SK-MEL-5 (cell line): Measurements from ENCODE around the gene DTX1. TPM values are rescaled to one million over a fixed set of nuclear protein-coding genes. Genes with fewer than 3 reads are reported as not detected.

Experiments used
- DNase-seq: peaks from one replicate; pipeline ENCODE4 v3.0.0-alpha.2; 2016; ENCODE audit warnings: low read depth, low spot score
- in situ Hi-C: cut with HindIII; loops from 2 replicates; pipeline ENCODE4 v1.10.0; 2016; ENCODE audit warnings: low sequenced_read_pairs, high pct_unique_total_duplicates, low pct_unique_long_range_greater_than_20kb
- total RNA-seq: library from RNA; depleted of rRNA; stranded (reverse); fragments of >200 nt; shearing (Covaris generic); gene quantifications from 2 replicates; pipeline ENCODE4 v1.2.3, GENCODE V29; 2014

Gene DTX1
- total RNA-seq, 1 experiment from 2014 or later, result 0.95 TPM

DNA sequence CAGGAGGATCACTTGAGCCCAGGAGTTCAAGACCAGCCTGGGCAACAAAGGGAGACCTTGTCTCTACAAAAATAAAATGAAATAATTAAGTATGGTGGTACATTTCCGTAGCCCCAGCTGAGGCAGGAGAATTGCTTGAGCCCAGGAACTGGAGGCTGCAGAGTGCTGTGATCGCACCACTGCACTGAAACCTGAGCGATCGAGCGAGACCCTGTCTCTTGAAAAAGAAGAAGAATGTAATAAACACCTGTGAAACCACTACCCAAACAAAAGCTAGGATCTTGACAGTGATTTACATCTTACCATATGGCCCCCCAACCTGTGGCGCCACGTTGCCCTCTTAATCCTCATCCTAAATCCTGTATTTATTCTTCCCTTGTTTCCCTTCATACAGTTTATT is 5.7 kb upstream of the DTX1 start:
- DNase-seq, result no peak
- in situ Hi-C loops, result no loop called here

DNA sequence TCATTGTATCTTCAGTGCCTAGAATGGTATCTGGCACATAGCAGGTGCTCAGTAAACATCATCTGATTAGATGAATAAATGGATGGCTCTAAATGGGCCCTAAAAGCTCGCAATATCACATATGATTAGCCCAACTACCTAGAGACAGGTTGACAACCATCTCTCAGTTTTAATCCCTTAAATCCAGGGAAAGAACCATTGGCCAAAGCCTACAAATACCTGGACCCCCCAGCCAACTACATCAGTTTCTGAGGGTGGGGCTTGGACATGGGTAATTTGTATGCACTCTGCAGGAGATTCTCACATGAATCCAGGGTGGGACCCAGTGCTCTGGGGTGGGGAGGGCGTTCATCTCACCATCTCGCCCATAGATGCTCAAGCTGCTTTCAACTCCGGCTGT is 4.8 kb upstream of the DTX1 start:
- in situ Hi-C loops, result no loop called here
- DNase-seq, result no peak

DNA sequence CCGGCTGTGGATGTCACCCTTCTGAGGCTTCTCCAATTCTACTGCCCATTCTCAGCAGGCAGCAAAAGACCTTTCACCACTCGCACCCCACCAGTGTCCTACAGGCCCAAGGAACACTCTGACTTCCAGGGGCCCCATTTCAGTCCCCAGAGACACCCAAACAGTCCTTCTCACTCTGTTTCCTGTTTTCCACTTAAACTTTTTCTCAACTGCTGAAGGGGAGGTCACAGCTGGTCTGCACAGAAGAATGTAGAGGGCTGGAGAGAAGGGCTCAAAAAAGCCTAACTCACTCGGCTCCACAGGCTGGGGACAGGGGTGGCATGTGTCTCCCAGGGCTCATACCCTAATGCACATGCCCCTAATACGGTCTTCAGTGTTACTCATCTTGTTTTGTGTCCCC is 4.2 kb upstream of the DTX1 start:
- DNase-seq, result no peak
- in situ Hi-C loops, result no loop called here

DNA sequence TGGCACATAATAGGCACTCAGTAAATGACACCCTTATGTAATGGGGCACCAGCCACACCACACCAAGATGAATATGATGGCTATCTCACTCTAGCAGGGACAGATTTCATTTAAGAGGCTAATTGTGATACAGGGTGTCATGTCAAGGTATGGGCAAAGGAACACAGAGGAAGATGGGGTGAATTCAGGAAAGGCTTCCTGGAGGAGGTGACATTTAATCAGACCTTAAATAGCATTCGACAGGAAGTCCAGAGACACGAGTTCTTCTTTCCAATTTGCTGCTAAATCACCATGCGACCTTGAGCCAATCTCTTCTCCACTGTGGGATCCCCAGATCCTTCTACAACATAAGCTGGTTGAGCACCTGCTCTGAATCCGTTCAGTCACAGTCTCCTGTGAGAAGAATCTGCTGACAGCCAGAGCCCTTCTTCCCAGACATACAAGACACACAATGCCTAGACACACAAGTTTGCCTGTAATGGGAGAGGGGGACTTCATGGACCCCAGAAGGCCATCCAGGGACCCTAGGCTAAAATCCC is 1.5 kb upstream of the DTX1 start:
- no peak for DNase-seq
- in situ Hi-C loops, result no loop called here

DNA sequence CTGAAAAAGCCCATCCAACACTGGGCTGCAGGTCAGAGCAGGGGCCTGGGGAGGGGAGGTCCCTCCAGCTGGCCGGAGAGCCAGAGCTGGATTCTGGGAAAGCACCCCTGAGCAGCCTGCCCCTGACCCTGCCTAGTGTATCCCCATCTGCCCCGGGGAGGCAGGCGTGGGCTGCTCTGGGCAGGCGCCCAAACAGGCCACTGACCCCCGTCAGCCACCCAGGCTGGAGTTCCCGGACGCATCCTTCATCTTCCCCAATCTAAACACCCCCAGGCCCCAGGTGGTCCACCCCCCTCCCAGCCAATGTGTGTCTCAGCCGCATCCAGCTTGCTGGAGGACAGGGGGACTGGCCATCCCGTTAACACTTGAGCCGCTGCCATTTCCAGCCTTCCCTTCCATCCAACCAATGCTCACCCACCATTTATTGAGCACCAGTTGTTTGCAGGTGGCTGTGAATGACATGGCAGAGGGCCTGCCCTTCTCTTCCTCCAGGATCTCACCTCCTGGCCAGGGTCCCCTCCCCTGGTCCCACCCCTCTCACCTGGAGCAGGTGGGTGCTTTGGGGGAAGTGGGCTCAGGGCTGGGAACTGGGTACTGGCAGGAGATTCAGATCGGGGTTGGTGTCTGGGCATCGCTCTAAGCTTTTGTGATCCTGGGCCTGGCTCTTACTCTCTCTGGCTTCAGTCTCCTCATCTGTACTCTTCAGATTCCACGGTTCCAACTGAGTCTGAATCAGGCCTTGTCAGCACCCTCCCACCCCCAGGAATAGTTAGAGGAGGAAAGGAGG is 743 bp upstream of the DTX1 start:
- in situ Hi-C loops, result no loop called here
- no peak for DNase-seq

DNA sequence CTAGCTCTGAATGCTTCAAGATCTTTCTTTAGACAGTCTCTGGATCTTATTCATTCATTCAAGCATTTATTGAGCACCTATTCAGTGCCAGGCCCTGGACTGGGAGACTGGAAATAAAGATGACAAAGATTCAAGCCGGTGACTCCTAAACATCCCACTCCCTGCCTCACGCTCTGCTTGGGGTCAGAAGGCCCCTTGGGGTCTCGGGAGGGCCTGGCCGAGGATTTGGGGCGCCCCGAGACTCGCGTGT is 224 bp upstream of the DTX1 start:
- no peak for DNase-seq
- in situ Hi-C loops, result no loop called here

DNA sequence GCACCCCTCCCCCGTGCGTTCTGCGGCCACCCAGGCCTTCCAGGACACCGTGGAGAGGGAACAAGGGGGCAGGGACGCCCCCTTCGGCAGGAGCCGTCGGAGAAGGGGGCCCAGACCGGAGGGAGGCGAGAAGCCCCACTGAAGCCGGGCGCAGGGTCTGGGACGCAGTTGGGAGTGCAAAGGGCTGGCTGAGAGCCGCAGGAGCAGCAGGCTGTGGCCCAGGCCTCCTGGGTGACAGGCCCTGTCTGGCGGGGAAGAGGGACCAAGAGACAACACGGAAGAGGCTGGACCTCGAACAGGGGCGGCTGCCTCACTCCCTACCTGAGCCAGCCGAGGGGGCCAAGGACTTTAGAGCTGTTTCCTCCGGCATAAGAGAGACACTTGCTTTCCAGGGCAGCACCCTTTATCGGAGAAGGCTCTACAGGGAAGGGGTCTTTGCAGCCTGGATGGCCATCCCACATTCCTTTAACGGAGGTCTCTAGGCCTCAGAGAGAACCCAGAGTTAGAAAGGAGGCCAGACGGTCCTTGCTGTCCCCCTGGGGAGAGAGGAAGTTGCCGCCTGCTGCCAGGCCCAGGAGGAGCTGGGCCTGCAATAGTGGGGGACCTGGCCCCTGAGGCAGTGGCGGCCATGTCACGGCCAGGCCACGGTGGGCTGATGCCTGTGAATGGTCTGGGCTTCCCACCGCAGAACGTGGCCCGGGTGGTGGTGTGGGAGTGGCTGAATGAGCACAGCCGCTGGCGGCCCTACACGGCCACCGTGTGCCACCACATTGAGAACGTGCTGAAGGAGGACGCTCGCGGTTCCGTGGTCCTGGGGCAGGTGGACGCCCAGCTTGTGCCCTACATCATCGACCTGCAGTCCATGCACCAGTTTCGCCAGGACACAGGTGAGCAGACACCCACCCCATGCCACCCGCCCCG is 1.3 kb downstream of the DTX1 start:
- in situ Hi-C loops, result no loop called here
- DNase-seq, result no peak

DNA sequence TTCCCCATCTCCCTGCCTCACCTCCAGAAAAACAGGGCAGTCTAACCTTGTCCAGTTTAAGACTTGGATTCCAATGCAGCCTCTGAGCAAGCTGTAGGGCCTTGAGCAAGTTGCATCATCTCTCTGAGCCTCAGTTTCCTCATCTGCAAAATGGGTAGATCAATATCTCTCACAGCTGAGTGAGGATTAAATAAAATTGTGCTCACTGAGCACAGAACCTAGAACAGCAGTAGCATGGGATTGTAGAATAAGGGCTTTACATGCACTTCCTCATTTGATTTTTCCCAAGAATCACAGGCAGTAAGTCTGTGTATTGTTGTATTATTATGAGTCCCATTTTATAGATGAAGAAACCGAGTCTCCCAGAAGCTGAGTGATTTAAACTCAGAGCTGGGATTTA is 2.0 kb downstream of the DTX1 start:
- in situ Hi-C loops, result no loop called here

DNA sequence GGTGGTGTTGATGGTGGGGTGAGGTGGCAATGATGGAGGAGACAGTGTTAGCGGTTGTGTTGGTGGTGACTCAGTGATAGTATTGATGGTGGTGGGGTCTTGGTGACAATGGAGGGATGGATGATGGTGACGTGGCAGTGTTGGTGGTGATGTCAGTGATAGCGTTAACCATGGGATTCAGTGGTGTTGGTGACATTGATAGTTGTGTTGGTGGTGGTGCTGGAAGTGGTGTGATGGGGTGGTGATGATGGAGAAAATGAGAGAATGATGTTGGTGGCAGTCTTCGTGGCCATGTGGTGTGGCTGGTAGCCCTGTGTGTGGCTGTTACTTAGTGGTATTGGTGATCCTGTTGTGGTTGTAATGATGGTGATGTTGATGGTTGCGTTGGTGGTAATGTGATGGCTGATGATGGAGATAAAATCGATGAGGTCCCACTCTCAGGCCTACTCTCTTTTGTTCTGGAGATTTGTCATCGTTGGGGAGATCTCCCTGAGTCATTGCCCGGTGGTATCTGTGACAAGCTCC is 2.6 kb downstream of the DTX1 start:
- DNase-seq, result no peak
- in situ Hi-C loops, result no loop called here

More for the DNA sequence above, 2.0 kb downstream of the DTX1 start:
- DNase-seq, result no peak

DNA sequence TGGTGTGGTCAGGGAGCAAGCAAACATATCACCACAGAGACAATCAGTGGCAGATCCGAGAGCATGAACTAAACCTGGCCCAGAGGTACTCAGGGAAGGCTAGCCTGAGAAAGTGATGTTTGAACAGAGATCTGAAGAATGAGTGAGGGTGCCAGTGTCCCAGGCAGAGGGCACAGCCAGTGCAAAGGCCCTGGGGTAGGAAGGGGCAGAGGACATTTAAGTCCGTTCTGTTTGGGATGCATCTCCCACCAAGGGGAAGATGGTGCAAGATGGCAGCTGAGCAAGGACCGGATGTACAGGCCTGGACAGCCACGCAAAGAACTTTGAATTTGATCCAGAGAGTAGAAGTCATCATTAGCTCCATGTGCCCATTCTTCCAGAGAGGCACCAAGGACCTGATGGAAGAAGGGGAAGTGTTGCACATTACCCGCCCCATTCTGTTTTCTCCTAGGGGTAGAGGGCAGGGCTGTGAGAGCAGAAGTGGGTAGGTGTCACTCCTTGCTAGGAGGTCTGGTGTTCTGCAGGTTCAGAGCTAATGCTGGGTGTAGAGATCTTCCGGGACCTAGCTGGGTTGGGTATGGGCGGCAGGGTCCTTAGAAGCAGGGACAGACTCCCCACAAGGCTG is 3.9 kb downstream of the DTX1 start:
- no peak for DNase-seq

DNA sequence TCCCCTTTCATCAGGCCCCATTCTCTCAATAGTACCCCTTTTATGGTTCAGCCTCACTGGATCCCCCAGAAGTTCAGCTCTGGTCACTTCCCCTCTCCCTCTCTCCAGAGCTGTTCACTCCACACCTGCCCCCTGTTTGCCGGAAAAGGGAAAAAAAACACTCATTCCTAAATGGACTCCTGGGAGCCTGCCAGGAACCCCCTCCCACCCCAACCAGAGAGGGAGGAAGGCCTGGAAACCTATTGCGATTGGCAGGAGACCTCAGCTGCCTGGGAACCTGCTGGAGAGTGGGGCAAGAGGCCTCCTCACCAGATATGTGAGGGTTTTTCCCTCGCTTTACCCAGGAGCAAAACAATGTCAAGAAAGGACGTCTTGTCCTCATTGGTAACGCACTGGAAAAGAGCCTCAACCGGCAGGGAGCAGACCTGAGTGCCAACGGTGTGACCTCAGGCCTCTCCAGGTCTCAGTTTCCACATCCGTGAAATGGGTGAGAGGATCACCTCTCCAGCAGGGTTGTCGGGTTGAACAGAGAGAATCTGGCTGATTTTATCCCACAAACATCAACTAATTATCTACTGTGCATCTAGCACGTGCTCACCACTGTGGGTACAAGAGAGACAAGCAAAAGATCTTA is 4.6 kb downstream of the DTX1 start:
- in situ Hi-C loops, result no loop called here
- no peak for DNase-seq

More for the DNA sequence above, 3.9 kb downstream of the DTX1 start:
- in situ Hi-C loops, result no loop called here

DNA sequence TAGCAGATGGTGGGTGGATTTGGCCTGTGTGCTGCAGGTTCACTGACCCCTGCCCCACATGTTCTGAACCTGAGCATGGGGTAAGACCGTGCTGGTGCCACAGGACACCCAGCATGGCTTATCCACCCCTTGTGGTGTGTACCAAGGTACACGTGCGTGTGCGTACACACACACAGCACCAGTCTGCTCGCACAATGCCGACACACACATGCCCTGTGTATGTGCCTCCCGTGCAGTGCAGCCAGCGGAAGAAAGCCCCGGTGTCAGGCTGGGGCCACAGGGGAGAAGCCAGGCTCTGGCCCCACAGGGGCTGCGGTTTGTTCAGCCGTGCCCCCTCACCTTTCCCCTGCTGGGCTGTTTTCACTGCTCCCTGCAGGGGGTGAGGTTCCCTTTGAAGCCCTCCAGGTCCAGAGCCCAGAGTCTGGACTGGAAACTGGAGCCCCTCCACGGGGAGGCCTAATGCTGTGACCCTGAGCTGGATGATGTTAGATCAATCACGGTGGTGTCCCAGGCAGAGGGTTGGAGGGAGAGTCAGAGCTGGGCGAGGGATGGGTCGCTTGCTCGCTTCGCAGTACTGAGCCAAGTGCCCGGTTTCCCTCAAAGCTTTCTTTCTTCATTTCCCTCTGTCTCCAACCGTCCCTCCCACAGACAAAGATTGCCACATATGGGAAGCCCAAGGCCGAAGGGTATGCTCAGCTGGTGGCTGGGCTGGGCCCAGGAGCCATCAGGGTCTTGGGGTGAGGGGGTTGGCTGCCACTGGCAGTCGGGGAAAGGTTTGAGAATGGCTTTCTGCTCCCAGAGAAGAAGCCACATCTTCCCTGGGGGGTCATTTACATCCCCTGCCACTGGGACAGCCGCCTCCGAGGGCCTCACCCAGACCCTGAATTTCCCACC is 6.2 kb downstream of the DTX1 start:
- DNase-seq, result no peak
- in situ Hi-C loops, result no loop called here

DNA sequence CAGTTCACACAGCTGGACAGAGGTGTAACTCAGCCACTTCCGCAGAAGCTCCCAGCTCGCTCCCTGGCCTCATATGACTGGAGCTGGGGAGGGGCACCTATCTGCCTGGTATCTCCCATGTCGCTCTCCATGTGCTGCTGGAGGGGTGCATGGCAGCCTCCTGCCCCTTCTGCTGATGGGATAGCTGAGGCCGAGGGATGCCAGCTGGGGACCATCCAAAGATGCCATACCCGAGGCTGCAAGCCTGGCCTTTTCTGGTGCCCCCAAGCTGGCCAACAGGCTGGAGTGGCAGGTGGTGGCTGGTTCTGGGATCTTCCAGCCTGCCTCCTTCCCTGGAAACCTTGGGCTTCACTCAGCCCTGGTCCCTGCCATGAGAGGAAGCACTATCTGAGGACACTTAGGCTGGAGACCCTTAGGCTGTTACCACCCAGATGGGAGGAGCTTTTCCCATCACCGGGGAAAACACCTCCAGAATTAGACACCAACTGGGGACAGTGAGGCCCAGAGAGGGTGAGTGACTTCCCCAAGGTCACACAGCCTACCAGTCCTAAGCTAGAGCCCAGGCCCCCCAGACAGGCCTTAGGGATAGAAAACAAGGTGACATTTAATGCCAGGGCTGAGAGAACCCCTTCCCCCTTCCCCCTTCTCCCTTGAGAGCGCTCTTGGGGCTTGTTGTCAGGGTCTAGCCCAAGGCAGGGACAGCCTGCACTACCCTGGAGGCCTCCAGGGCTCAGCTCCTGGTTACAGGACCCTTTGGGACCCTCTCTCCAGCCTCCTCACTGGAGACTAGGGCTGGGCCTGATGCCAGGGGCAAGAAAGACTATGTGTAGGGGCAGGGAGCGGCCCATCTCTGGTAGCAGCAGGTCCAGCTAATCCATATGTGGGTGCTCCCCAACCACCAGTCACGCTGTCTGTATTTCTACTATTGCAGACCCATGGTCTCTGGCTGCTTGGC is 7.1 kb downstream of the DTX1 start:
- no peak for DNase-seq
- in situ Hi-C loops, result no loop called here

DNA sequence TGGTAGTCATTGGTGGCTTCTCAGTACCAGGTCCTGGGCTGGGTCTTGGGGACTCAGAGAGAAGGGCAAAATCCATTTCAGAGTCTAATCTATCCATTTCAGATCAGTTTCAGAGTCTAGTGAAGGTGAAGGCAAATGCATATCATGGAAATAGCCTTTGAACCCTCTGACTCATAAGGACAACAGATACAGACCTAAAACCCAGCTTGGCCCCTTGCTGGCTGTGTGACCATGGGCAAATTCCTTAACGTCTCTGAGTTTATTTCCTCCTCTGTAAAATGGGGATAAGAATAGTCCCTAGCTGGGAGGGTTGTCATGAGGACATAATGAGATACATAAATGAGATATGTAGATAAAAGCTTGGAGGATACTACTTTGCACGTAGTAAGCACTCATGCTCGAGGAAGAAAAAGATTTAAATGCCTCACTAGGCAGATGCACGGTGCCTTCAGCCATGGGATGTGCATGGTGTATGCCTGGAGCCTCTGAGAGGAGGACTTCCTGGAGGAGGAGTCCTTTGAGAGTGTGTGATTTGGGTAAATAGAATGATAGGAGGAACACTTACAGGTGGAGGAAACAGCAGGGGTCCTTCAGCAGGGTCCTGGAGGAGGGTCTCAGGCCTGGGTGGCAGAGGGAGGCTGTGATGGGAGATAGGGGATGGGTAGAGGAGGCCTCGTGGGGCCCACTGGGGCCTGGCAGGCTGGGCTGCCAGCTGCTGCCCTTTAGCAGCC is 8.0 kb downstream of the DTX1 start:
- in situ Hi-C loops, result no loop called here
- no peak for DNase-seq
